Left lung (tissue), 10 donors: ENCODE measurements around the gene CATSPERE. TPM values are rescaled to one million over a fixed set of nuclear protein-coding genes. Genes with fewer than 3 reads are reported as not detected.

Experiments
- ATAC-seq: fragments of 200-7000 bp; cut with Tn5 transposase; one replicate; pipeline ENCODE4 v1.9.1; 2020; ENCODE audit warnings: moderate library complexity
- DNase-seq, 4 donors: peaks; one replicate each; pipeline ENCODE4 v3.0.0-alpha.2; 2013 to 2020
- H3K27ac ChIP-seq, 2 donors: fragments of 200-600 bp; sonication (generic) in 1 of 2; one replicate each; pipeline versions ENCODE4 v1.5.0 to v1.8.0; 2020 to 2021
- H3K27me3 ChIP-seq, 2 donors: fragments of 200-600 bp; sonication (generic) in 1 of 2; one replicate each; pipeline versions ENCODE4 v1.5.0 to v1.8.0; 2020 to 2021
- H3K36me3 ChIP-seq, 2 donors: fragments of 200-600 bp; sonication (generic) in 1 of 2; one replicate each; pipeline versions ENCODE4 v1.5.0 to v1.8.0; 2020 to 2021
- H3K4me1 ChIP-seq, 2 donors: fragments of 200-600 bp; one replicate each; pipeline ENCODE4 v1.8.0; 2021
- H3K4me3 ChIP-seq, 2 donors: fragments of 200-600 bp; sonication (generic) in 1 of 2; one replicate each; pipeline versions ENCODE4 v1.5.0 to v1.8.0; 2020 to 2021; ENCODE audit warnings: mild to moderate bottlenecking in 1 of 2
- H3K9me3 ChIP-seq, 2 donors: fragments of 200-600 bp; sonication (generic) in 1 of 2; one replicate each; pipeline versions ENCODE4 v1.5.0 to v1.8.0; 2020 to 2021
- intact Hi-C, 2 donors: fragments of 100-400 bp; cut with DNase I; formaldehyde crosslinking; loops; one replicate each; pipeline versions ENCODE4 v1.11.2 to v1.14.2; 2022
- polyA plus RNA-seq, 6 donors: library from polyadenylated mRNA; unstranded; fragments of 120-200 nt; gene quantifications; one replicate each; pipeline ENCODE4 v1.2.1, GENCODE V29; 2013; ENCODE audit not compliant: insufficient read length in 6 of 6
- total RNA-seq, 2 donors: library from RNA; stranded (reverse); fragmentation: NEBNext Ultra II Directional; extraction: Animal tissue kit (Norgen Biotek cat#: 25700); gene quantifications; one replicate each; pipeline ENCODE4 v1.2.1, GENCODE V29; 2021
- TF ChIP-seq, protein P1 (sequence below), 2 donors: fragments of 200-600 bp; sonication (generic) in 1 of 2; IDR thresholded peaks; one replicate each; pipeline versions ENCODE4 v1.5.0 to v1.8.0; 2021; ENCODE audit warnings: antibody characterized with exemption in 2 of 2
- donor health status: DM: no; HTN: yes; CAD: no.
- donor health status: DM: no; HTN: no; CAD: no.

CATSPERE gene
- total and polyA plus RNA-seq, 8 donors, result 0.84 to 2.1 (median 1.6) TPM

DNA sequence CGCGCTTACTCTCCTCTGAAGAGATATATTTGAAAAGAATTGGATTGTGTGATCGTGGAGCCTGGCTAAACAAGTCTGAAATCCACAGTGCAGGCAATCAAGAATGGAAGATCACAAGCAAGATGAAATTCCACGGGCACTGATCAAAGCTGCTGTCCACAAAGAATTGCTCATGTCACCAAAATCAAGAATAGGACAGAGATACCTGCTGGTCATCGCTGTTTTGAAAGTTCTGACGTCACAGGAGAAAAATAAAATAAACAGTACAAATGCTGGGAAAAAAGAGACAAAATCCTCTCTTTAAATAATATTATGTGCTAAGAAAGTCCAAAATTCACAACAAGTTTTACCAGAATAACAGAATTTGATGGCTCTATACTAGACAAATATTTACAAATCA, 179.8 kb downstream of the CATSPERE start:
- DNase-seq (no peak), ATAC-seq (no peak)
- TF ChIP-seq, protein P1, sequence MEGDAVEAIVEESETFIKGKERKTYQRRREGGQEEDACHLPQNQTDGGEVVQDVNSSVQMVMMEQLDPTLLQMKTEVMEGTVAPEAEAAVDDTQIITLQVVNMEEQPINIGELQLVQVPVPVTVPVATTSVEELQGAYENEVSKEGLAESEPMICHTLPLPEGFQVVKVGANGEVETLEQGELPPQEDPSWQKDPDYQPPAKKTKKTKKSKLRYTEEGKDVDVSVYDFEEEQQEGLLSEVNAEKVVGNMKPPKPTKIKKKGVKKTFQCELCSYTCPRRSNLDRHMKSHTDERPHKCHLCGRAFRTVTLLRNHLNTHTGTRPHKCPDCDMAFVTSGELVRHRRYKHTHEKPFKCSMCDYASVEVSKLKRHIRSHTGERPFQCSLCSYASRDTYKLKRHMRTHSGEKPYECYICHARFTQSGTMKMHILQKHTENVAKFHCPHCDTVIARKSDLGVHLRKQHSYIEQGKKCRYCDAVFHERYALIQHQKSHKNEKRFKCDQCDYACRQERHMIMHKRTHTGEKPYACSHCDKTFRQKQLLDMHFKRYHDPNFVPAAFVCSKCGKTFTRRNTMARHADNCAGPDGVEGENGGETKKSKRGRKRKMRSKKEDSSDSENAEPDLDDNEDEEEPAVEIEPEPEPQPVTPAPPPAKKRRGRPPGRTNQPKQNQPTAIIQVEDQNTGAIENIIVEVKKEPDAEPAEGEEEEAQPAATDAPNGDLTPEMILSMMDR (IDR thresholded peaks at IDR 0.05), result no peak
- intact Hi-C loops, result no loop called here
- H3K36me3 ChIP-seq, result no peaks in the 10 kb centered on the region
- no peak overlapping the region for H3K27ac ChIP-seq
- no peak overlapping the region for H3K4me3 ChIP-seq
- no peaks in the 10 kb centered on the region for H3K9me3 ChIP-seq
- no peaks in the 10 kb centered on the region for H3K27me3 ChIP-seq
- H3K4me1 ChIP-seq, result no peaks in the 10 kb centered on the region

DNA sequence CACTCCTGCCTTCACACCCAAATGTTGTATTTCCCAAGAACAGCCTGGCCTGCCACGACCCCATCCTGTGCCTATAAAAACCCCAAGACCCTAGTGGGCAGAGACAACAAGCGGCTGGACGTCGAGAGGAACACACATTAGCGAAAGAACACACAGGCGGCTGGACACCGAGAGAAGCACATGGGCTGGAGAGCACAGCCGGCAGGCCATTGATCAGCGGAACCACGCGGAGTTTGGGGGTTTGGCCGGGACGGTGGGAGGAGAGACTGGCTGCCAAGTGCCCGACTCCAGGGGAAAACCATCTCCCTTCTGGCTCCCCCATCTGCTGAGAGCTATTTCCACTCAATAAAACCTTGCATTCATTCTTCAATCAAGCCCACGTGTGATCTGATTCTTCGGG, 181.5 kb downstream of the CATSPERE start:
- H3K9me3 ChIP-seq, result no peaks in the 10 kb centered on the region
- no peak overlapping the region for H3K27ac ChIP-seq
- DNase-seq (no peak), ATAC-seq (no peak)
- intact Hi-C loops, result no loop called here
- H3K4me1 ChIP-seq, result no peaks in the 10 kb centered on the region
- H3K36me3 ChIP-seq, result no peaks in the 10 kb centered on the region
- H3K4me3 ChIP-seq, result no peak overlapping the region
- TF ChIP-seq, protein P1 (IDR thresholded peaks at IDR 0.05), result no peak
- H3K27me3 ChIP-seq, result no peaks in the 10 kb centered on the region

DNA sequence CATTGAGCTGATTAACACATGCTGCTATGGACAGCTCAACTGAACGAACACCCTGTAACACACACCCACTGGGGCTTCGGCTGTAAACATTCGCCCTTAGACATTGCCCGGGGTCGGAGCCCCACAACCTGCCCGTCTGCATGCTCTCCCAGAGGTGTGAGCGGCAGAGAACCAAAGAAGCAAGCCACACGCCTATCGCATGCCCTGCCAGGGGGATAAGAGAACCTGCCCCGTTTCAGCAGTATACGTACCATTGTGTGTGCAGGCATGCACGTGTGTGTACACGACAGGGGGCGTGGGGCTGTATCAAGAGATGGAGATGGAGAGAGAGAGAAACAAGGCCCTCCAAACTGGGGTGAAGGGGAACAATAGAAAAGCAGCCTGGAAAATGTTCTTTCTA, 181.9 kb downstream of the CATSPERE start:
- no peaks in the 10 kb centered on the region for H3K9me3 ChIP-seq
- TF ChIP-seq, protein P1 (IDR thresholded peaks at IDR 0.05), result no peak
- no peak for DNase-seq
- no peak for ATAC-seq
- intact Hi-C loops, result no loop called here
- H3K27me3 ChIP-seq, result no peaks in the 10 kb centered on the region
- H3K4me1 ChIP-seq, result no peaks in the 10 kb centered on the region
- no peaks in the 10 kb centered on the region for H3K36me3 ChIP-seq
- H3K4me3 ChIP-seq, result no peak overlapping the region
- no peak overlapping the region for H3K27ac ChIP-seq

DNA sequence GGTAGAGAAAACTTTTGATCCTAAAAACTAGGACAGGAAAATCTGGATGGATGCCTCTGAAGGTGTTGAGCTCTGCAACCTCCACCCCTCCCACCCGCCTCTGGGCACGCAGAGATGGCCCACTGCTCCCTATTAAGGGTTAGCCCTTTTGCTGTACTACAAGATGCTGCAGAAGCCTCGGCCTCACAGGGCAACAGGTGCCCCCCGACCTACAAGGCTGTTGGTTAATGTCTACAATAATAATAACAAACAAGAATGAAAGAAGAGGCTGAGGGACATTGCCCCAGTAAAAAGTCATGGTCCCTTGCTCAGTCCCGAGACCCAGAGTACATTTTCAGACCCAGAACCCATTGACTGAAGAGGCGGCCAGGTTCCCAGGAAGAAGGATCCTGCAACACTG, 184.3 kb downstream of the CATSPERE start:
- no peaks in the 10 kb centered on the region for H3K36me3 ChIP-seq
- H3K27me3 ChIP-seq, result no peaks in the 10 kb centered on the region
- intact Hi-C loops, result no loop called here
- H3K27ac ChIP-seq, result no peak overlapping the region
- H3K9me3 ChIP-seq, result no peaks in the 10 kb centered on the region
- DNase-seq, result no peak
- H3K4me3 ChIP-seq, result no peak overlapping the region
- TF ChIP-seq, protein P1 (IDR thresholded peaks at IDR 0.05), result no peak
- H3K4me1 ChIP-seq, result no peaks in the 10 kb centered on the region
- ATAC-seq, result no peak

DNA sequence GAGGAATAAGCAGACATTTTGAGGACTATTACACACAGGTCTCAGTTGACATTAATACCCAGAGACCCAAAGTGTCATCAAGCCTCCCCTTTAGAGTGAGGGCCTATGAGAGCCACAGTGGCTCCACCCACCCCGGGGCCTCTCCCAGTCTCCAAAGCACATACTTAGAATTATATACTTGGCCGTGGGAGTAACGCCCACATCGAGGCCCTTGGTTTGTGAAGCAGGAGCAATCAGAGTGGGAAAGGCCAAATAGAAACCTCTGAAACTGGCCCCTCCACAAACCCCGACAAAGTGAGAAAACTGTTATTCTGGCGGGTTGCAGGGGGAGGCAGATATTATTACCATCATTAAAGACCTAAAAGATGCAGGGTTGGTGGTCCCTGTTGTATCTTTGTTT, 184.8 kb downstream of the CATSPERE start:
- TF ChIP-seq, protein P1 (IDR thresholded peaks at IDR 0.05), result no peak
- Histone ChIP-seq H3K36me3 (no peaks in the 10 kb centered on the region), H3K4me3 (no peak overlapping the region), H3K9me3 (no peaks in the 10 kb centered on the region), H3K4me1 (no peaks in the 10 kb centered on the region), H3K27ac (no peak overlapping the region), H3K27me3 (no peaks in the 10 kb centered on the region)
- ATAC-seq (no peak), DNase-seq (no peak)
- intact Hi-C loops, result no loop called here
